ENCODE results near the gene SFT2D3. TPM values are rescaled to one million over a fixed set of nuclear protein-coding genes. Genes with fewer than 3 reads are reported as not detected.
A peak's percentile ranks its signal among the peaks of the same experiment; 100 is the strongest.

The SFT2D3 gene
- total and polyA plus RNA-seq, 10 donors: 3.7 to 13.2 (median 8.9) TPM

DNA sequence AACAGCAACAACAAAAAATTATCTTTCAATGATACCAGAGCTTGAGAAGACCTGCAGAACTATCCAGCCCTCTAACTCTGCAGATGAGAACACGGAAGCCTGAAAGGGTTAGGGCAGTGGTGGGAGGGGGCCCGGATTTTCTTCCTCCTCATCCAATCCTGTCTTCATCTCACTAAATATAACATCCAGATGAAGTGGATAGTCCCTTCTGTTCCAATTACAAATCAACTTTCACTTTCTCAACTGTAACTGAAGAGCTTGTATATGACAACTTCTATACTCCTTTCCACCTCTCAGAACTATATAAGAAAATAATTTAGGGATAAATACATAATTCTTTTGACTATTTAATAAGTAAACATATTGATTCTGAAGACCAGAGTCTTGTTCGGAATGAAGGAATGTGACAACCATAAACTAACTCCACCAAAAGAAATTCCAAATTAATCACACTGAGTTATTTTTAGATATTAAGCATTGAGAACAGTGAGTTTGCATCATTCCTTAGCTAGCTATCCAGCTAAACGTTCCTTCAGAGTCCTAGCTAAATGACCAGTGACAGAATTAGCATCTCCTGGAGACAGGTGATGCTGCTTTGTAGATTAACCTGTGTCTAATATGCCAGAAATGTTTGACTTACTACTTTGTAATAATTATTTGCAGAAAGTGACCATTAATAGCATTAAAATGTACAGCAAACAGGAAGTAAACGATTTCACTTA is 32.7 kb downstream of the SFT2D3 start:
- WGBS, 5 donors: 73 to 75% (median 74%) methylated on average over 5 of the region's 5 CpGs
- peak overlapping the region in 3 of 8 donors; percentile 11 to 40 (median 26) for H3K27ac ChIP-seq
- no peaks in the 10 kb centered on the region for H3K27me3 ChIP-seq (replicated peaks in 1 of 7)
- peaks cover 0 to 4% (median 0%) of the 10 kb centered on the region in 6 donors for H3K4me1 ChIP-seq
- H3K36me3 ChIP-seq: peaks cover 0 to 29% (median 0%) of the 10 kb centered on the region in 6 donors
- H3K4me3 ChIP-seq: peak overlapping the region in 2 of 8 donors; percentile 8 to 25
- TF ChIP-seq POLR2A (IDR thresholded peaks at IDR 0.05) (no peak), POLR2AphosphoS5 (IDR thresholded peaks at IDR 0.05) (no peak)
- TF ChIP-seq, protein P1, sequence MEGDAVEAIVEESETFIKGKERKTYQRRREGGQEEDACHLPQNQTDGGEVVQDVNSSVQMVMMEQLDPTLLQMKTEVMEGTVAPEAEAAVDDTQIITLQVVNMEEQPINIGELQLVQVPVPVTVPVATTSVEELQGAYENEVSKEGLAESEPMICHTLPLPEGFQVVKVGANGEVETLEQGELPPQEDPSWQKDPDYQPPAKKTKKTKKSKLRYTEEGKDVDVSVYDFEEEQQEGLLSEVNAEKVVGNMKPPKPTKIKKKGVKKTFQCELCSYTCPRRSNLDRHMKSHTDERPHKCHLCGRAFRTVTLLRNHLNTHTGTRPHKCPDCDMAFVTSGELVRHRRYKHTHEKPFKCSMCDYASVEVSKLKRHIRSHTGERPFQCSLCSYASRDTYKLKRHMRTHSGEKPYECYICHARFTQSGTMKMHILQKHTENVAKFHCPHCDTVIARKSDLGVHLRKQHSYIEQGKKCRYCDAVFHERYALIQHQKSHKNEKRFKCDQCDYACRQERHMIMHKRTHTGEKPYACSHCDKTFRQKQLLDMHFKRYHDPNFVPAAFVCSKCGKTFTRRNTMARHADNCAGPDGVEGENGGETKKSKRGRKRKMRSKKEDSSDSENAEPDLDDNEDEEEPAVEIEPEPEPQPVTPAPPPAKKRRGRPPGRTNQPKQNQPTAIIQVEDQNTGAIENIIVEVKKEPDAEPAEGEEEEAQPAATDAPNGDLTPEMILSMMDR (IDR thresholded peaks at IDR 0.05 in 8 of 11, conservative IDR thresholded peaks at IDR 0.05 in 3 of 11): no peak
- no peaks in the 10 kb centered on the region for H3K9me3 ChIP-seq
- intact Hi-C loops (cut with DNase I; ENCODE audit: low total_unique reads): no loop called here
- DNase-seq: no peak

DNA sequence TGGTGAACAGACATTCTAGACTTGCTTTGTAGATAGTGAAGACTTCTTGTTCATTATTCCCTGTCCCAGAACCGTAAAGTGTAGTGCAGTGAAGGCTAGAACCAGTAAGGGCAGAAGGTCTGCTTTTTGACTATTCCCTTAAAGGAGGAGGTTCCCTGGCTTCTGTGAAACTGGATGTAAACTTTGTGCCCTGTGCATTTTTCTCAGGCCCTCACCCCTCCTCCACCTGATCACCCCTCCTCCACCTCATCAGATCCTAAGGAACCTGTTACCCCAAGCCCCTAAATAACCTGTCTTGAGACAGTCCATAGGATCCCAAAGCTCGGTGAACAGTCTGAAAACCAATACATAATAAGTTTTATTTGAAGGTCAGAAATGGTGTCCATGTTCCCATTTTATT is 33.7 kb downstream of the SFT2D3 start:
- intact Hi-C loops (cut with DNase I; ENCODE audit: low total_unique reads): no loop called here
- H3K4me3 ChIP-seq: no peak overlapping the region
- TF ChIP-seq POLR2A (IDR thresholded peaks at IDR 0.05) (no peak), POLR2AphosphoS5 (IDR thresholded peaks at IDR 0.05) (no peak)
- TF ChIP-seq, protein P1 (IDR thresholded peaks at IDR 0.05 in 8 of 11, conservative IDR thresholded peaks at IDR 0.05 in 3 of 11): no peak
- 92 to 100% (median 97%) methylated on average over 2 of the region's 2 CpGs for WGBS, 5 donors
- peaks cover 0 to 4% (median 0%) of the 10 kb centered on the region in 6 donors for H3K4me1 ChIP-seq
- H3K9me3 ChIP-seq: no peaks in the 10 kb centered on the region
- no peak for DNase-seq
- peaks cover 0 to 32% (median 0%) of the 10 kb centered on the region in 6 donors for H3K36me3 ChIP-seq
- no peak overlapping the region for H3K27ac ChIP-seq
- no peaks in the 10 kb centered on the region for H3K27me3 ChIP-seq (replicated peaks in 1 of 7)

DNA sequence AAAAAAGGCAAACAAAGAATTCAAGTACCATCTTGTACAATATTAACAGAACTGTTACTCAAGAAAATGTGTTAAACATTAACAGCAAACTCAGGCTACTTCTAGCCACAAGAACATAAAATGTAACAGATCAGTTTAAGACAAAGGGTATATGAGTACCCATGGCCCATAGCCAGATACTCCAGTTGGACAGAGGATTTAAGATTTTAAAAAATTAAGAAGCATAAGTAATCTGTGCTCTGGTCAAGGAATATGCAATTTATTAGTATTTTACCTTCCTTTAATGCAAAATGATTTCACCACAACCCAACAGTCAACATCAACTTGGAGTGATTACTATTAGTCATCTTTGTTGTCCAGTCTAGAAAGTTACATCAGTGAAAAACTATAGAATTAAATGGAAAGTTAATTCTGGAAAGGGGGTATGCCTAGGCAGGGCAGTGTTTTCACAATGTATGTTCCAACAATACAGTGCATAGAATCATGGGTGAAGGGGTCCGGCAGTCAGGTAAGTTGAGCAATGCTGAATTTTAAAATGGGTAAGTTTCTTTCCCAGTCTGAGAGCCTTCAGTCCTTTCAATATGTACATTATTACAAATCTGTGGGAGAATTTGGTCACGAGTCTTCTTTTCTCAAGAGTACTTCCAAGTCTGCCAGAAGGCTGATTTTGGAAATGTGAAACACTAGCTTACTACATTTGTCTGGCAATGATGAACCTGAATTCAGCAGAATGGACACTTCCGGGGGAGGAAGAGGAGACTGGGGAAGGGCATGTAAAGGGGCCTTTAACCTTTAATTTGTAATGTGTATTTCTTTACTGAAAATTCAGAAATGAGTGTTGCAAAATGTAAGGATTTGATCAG is 34.5 kb downstream of the SFT2D3 start:
- H3K27me3 ChIP-seq (replicated peaks in 1 of 7): no peaks in the 10 kb centered on the region
- H3K27ac ChIP-seq: no peak overlapping the region
- H3K36me3 ChIP-seq: peaks cover 0 to 39% (median 0%) of the 10 kb centered on the region in 6 donors
- TF ChIP-seq, protein P1 (IDR thresholded peaks at IDR 0.05 in 8 of 11, conservative IDR thresholded peaks at IDR 0.05 in 3 of 11): no peak
- TF ChIP-seq POLR2A (IDR thresholded peaks at IDR 0.05) (no peak), POLR2AphosphoS5 (IDR thresholded peaks at IDR 0.05) (no peak)
- H3K4me1 ChIP-seq: peaks cover 0 to 4% (median 0%) of the 10 kb centered on the region in 6 donors
- H3K9me3 ChIP-seq: no peaks in the 10 kb centered on the region
- intact Hi-C loops (cut with DNase I; ENCODE audit: low total_unique reads): no loop called here
- no peak for DNase-seq
- WGBS, 5 donors: 91 to 100% (median 94%) methylated on average over 3 of the region's 3 CpGs
- no peak overlapping the region for H3K4me3 ChIP-seq

DNA sequence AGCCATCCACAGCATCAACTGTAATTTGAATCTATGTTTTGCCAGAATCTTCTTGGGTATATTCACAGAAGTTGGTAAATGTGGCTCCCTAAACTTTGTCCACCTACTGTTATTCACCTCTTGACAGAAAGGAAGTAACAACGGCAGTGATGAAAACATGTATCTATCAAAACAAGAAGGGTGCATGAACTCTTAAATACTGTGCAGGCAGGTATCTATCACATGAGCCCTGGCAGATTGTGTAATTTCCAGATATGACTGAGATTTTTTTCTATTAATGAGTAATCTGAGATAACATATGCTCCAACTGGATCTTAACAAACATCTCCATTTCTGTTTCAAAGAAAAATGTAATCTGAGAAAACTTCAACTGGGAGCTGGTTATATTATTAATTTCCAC is 36.6 kb downstream of the SFT2D3 start:
- peaks cover 0 to 4% (median 0%) of the 10 kb centered on the region in 6 donors for H3K4me1 ChIP-seq
- peaks cover 0 to 45% (median 0%) of the 10 kb centered on the region in 6 donors for H3K36me3 ChIP-seq
- WGBS, 5 donors: 52 to 64% (median 55%) methylated on average over 1 of the region's 1 CpG
- TF ChIP-seq POLR2A (IDR thresholded peaks at IDR 0.05): no peak
- TF ChIP-seq POLR2AphosphoS5 (IDR thresholded peaks at IDR 0.05): no peak
- TF ChIP-seq, protein P1 (IDR thresholded peaks at IDR 0.05 in 8 of 11, conservative IDR thresholded peaks at IDR 0.05 in 3 of 11): no peak
- no peaks in the 10 kb centered on the region for H3K27me3 ChIP-seq (replicated peaks in 1 of 7)
- no peak for DNase-seq
- no peaks in the 10 kb centered on the region for H3K9me3 ChIP-seq
- no peak overlapping the region for H3K27ac ChIP-seq
- H3K4me3 ChIP-seq: no peak overlapping the region
- intact Hi-C loops (cut with DNase I; ENCODE audit: low total_unique reads): no loop called here
